ENCODE results near the gene C13orf46. TPM values are rescaled to one million over a fixed set of nuclear protein-coding genes. Genes with fewer than 3 reads are reported as not detected.

The C13orf46 gene
- total RNA-seq, 1 experiment from 2014 or later = 0.10 TPM

- no peak for DNase-seq (ENCODE audit: low read depth)
Observed at GRCh38 chr13:113972451-113973217, 1.2 kb downstream of the C13orf46 start.

DNA sequence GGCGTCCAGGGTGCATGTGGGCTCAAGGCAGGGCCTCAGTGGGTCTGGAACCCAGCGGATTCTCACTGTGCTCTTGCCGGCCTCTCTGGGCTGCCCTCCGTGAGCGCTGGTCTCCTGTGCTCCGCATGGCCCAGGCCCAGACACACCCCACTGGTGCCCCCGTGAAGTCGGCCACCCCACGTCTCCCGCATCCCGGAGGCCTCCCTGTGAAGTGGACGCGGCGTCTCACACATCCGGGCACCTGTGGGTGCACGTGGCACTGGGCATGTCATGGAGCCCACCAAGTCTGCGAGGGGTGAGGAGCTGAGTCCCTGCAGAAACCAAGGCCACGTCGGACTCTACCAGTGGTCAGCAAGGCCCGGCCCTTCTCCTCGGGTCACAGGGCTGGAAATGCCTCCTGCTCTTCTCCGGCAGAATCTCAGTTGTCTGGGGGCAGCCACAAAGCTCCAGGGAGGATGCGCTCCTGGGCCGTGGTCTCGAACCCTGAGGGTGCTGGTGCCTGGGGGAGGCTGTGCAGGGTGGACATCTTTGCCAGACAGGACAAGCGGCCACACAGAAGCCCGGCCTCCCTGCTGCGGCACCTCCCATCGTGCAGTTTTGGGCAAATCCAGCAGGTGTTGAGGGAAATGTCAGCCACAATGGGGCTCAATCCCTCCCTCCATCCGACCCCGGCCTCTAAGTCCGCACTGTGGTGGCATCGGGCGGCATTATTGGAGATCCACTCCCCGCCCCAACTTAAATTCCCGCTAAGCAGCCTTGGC, 2.2 kb downstream of the C13orf46 start:
- no peak for DNase-seq (ENCODE audit: low read depth)

DNA sequence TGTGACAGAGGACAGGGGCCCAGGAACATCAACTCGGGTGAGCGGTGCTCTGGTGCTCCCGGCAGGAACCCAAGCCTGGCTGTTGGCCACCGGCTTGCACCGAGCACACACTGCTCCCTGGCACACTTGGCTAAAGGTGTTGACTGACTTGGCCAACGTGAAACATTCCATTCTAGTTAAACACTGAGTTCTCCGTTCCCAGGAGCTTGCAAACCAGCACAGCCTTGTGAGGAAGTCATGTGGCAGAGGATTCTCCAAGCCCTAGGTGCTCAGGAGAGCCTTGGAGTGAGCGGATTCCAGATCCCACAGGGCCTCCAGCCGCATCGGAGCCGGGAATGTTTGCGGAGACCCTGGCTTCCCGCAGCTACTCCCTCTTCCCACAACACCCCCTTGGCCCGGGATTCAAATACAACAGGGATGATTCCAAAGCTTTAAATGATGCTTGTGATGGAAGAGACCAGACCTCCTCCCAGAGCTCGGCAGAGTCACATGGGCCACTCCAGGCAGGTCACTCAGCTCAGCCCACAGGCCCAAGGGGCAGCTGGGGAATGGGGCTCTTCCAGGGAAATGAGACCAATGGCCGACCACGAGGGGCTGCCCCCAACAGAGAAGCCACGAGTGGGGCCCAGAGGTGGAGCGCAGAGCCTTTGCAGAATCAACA, 2.9 kb downstream of the C13orf46 start:
- peak; percentile 7 for DNase-seq (ENCODE audit: low read depth)

DNA sequence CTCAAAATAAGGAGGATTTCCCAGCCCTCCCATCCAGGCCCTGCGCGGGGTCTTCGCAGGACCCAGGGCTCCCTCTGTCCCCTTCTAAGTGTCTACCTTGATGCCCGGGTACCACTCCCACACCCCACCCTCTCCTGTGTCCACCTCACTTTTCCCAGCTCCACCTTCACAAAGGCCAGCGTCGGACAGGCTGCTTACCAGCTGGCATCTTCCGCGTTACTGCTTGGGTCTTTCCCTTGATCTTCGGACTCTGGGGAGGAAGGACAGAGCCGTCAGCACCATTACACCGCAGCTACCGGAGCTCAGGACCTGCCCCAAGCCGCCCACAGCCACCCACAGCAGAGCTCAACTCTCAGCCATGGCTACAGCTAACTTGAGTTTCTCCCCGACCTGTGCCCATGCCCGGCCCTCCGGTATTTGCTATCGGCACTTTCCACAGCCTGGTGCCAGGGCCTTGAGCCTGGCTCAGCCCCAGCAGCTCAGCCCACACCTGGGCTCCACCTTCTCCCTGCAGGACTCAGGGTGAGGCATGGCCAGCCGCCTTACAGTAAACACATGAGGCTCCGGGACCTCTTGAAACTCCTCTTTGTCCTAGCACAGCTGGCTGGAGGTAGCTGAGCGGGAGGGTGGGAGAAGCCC, 3.8 kb downstream of the C13orf46 start:
- DNase-seq (ENCODE audit: low read depth) = no peak

DNA sequence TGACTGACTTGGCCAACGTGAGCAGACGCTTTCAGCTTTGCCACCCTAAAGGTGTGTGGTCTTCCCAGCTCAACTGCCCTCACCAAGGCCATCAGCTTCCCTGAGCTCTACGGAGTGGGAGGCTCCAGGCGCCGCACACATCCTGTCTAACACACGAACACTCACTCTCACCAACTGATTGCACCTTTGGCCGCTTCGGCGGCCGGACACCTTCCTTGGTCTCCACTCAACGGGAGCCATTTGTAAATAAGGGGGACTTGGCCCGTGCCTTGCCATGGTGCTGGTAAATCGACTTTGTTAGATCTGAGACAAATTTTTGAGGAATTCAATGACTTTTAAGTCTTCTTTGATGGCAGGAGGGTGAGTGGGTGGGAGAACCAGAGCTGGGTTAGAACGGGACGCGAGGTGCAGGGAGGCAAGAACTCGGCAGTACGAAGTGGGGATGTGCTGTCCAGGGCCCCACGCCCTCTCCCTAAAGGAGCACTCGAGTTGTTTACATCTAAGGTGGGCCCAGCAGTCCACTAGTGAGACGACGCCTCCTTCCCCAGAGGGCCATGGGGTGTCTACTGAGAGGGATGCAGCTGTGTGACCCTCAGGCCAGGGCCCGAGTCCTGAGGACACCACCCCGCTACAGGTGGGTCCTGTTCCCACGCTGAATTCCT, 4.4 kb downstream of the C13orf46 start:
- DNase-seq (ENCODE audit: low read depth) = no peak

GRCh38 chr13:113968463-113969310, 5.2 kb downstream of the C13orf46 start:
- no peak for DNase-seq (ENCODE audit: low read depth)

DNA sequence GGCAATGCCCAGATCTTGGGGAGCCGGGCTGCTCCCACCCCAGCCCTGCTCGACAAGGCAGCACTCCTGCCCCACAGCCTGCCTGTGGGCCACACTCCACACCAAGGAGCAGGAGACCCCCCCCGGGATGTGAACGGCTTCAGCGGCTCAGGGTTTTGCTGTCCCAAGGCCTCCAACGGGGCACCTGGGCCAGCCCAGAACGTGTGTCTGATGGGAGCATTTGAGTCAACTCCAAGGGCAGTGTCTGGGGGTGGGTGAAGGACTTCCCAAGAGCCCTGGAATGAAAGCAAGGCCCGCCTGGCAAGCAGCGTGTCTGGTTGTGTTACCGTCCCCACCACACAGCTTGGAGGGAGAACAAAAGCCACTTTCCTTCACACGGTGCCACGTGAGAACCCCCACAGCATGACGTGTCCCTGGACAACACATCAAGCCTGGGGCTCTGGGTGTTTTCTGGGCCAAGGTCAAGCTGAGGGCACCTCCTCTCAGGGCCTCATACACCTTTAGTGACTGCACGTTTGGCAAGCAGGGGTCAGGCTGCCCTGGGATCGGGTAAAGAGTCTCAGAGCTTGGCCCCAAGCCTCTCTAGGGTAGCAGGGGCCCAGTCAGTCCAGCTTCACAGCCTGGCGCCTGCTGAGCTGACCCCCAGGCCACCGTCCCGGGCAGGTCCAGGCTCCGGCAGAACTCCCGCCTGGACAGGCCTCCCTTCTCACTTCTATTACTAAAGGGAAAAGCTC, 6.0 kb downstream of the C13orf46 start:
- DNase-seq (ENCODE audit: low read depth) = no peak

DNA sequence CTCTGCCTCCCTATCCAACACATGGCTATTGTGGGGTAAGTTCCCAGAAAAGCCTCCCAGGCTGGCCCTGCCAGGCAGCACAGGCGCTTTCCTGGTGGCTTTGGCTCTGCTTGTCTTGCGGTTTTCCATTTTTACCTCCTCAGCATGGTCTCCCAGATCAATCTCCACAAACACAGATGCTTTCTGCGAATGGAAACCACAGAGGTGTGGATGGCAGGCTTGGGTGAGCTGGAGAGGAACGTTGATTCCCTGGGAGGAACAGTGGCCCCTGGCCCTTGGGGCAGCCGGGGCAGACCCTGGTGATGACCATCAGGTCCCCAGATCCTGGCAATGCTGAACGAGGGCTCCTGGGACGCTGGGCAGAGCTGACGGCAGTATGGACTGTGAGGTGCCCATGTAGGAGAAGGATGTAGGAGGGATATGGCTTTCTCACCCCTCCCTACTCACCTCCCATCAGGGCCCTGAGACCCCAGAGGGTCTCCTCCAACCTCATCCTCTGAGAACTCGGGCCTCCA, 6.6 kb downstream of the C13orf46 start:
- no peak for DNase-seq (ENCODE audit: low read depth)

GRCh38 chr13:113965968-113966884, 7.7 kb downstream of the C13orf46 start:
- DNase-seq (ENCODE audit: low read depth) = no peak

- no peak for DNase-seq (ENCODE audit: low read depth)
Observed at GRCh38 chr13:113965383-113965874, 8.4 kb downstream of the C13orf46 start.

DNA sequence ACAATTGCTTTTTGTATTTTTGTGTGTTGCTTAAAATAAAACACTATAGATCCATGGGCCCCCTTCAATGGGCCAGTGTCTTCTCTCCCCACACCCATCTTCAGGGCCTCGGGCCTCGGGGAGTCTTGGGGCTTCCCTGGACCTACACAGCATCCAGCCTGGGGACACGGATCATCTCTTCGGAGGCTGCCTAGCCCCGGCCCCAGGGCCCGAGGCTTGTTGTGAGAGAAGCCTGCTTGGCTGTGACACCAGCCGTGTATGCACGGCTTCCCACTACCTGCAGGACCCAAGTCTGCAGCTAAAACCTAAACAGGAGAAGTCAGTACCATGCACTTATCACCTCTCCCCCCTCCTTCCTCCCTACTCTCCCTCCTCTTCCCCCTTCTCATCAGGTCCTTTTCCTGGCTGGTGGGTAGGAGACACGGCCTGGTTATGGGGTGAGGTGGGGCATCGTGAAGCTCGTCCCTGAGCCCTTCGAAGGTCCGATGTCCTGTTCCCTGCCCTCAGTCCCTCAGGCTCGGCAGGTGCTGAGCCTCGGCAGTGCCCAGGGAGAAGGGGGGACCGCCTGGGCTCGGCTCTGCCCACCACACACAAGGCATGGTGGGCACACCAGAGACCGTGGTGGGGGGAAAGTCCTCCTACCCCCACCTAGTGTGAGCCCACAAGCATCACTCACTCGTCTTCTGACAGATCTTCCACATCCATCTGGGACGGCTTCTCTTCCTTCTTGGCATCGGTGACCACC, 9.5 kb downstream of the C13orf46 start:
- DNase-seq (ENCODE audit: low read depth) = no peak

GRCh38 chr13:113963376-113963775, 10.5 kb downstream of the C13orf46 start:
- no peak for DNase-seq (ENCODE audit: low read depth)

- DNase-seq (ENCODE audit: low read depth) = no peak
Observed at GRCh38 chr13:113962975-113963374, 10.9 kb downstream of the C13orf46 start.

DNA sequence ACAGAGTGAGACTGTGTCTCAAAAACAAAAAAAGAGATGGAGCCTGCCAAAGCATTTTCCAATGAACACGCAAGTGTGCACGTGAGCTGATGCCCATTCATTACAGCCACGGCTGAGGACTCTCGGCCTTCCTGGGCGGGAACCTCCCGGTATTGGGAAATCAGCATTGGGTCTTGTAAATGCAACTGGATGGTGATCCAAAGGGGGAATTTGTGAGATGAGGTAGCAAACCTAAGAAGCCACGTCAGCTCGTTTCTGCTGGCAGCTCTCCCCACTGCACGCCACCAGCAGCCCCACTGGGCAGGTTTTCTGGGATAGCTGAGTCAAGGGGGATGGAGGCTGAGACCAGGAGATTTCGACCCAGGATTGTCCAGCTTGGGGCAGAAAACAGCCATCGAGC, 11.5 kb downstream of the C13orf46 start:
- no peak for DNase-seq (ENCODE audit: low read depth)

GRCh38 chr13:113960276-113960948, 13.5 kb downstream of the C13orf46 start:
- DNase-seq (ENCODE audit: low read depth) = no peak

GRCh38 chr13:113959198-113959597, 14.7 kb downstream of the C13orf46 start:
- DNase-seq (ENCODE audit: low read depth) = peak; percentile 32

DNA sequence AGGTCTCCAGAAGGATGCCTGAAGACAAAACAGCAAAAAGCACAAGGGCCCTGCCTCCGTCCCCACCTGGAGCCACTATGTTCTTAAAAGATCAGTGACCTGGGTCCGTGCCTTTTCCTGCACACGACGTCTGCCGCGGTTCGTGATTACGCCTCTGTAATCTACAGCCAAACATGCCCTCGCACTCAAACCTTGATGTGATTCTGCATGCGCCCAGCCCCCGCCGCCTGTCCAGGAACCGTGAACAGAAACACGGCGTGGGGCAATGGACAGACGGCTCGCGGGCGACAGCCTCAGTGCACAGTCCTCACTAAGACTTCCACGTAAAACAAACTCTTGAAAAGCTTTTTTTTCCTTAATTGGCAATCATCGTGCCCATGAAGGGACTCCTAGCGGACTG, 15.5 kb downstream of the C13orf46 start:
- DNase-seq (ENCODE audit: low read depth) = no peak

Measured in M059J (cell line).